Upper lobe of left lung (tissue), 6 donors: ENCODE results near the gene SAMMSON. TPM values are rescaled to one million over a fixed set of nuclear protein-coding genes. Genes with fewer than 3 reads are reported as not detected.

Experiments
- ATAC-seq, 2 donors: fragments of 200-7000 bp; cut with Tn5 transposase; one replicate each; pipeline ENCODE4 v1.9.1; 2022; ENCODE audit warnings: mild to moderate bottlenecking in 2 of 2, moderate library complexity in 2 of 2; ENCODE audit not compliant: low FRiP score in 2 of 2
- DNase-seq, 2 donors: peaks; one replicate each; pipeline ENCODE4 v3.0.0-alpha.2; 2019 to 2020
- H3K27ac ChIP-seq, 4 donors: fragments of 200-600 bp; sonication (generic); one replicate each; pipeline ENCODE4 v1.5.1; 2016 to 2019
- H3K27me3 ChIP-seq, 4 donors: fragments of 200-600 bp; sonication (generic); one replicate each; pipeline ENCODE4 v1.5.1; 2017 to 2019
- H3K36me3 ChIP-seq, 4 donors: fragments of 200-600 bp; sonication (generic); one replicate each; pipeline ENCODE4 v1.5.1; 2016 to 2019
- H3K4me1 ChIP-seq, 4 donors: fragments of 200-600 bp; sonication (generic); one replicate each; pipeline ENCODE4 v1.5.1; 2018 to 2019
- H3K4me3 ChIP-seq, 4 donors: fragments of 200-600 bp; sonication (generic); one replicate each; pipeline ENCODE4 v1.5.1; 2017 to 2019; ENCODE audit warnings: mild to moderate bottlenecking in 2 of 4, moderate library complexity in 1 of 4
- H3K9me3 ChIP-seq, 4 donors: fragments of 200-600 bp; sonication (generic); one replicate each; pipeline ENCODE4 v1.5.1; 2018 to 2019
- EP300 ChIP-seq, 4 donors: sonication (generic); formaldehyde crosslinking; IDR thresholded peaks; one replicate each; pipeline ENCODE4 v1.5.1; 2017; ENCODE audit warnings: antibody characterized with exemption in 4 of 4, control low read depth in 2 of 4
- POLR2A ChIP-seq, 4 donors: fragments of 450-650 bp; IDR thresholded peaks; one replicate each; pipeline ENCODE4 v1.5.1; 2016 to 2017; ENCODE audit warnings: antibody characterized with exemption in 4 of 4, mild to moderate bottlenecking in 2 of 4
- POLR2AphosphoS5 ChIP-seq, 2 donors: sonication (generic); formaldehyde crosslinking; IDR thresholded peaks; one replicate each; pipeline ENCODE4 v1.5.1; 2017; ENCODE audit warnings: antibody characterized with exemption in 2 of 2
- WGBS, 2 donors: methylation state at CpG; one replicate each; pipeline ENCODE4 v1.1.5; 2017 to 2018; 5-methylcytosine and 5-hydroxymethylcytosine counted together
- total RNA-seq, 6 donors: library from RNA; depleted of rRNA in 4 of 6; stranded (reverse); fragments of >200 nt in 4 of 6; gene quantifications; one replicate each; pipeline versions ENCODE4 v1.1.0 to v1.2.1, GENCODE V29; 2016 to 2021
- TF ChIP-seq, protein P1 (sequence below), 6 experiments: fragments of 450-650 bp in 4 of 6; fragments of 200-600 bp in 2 of 6; sonication (generic) in 2 of 6; IDR thresholded peaks; one replicate each; pipeline ENCODE4 v1.5.1; 2016 to 2019; ENCODE audit warnings: antibody characterized with exemption in 6 of 6
- donor health status: DM: no; HTN: no; CAD: no; lungs with moderate emphysema.
- donor health status: DM: no; HTN: yes; CAD: no; lungs with severe emphysema.

SAMMSON gene
- under 1 TPM in 1 of 6 donors, not detected in 5; 0.30 TPM for total RNA-seq

DNA sequence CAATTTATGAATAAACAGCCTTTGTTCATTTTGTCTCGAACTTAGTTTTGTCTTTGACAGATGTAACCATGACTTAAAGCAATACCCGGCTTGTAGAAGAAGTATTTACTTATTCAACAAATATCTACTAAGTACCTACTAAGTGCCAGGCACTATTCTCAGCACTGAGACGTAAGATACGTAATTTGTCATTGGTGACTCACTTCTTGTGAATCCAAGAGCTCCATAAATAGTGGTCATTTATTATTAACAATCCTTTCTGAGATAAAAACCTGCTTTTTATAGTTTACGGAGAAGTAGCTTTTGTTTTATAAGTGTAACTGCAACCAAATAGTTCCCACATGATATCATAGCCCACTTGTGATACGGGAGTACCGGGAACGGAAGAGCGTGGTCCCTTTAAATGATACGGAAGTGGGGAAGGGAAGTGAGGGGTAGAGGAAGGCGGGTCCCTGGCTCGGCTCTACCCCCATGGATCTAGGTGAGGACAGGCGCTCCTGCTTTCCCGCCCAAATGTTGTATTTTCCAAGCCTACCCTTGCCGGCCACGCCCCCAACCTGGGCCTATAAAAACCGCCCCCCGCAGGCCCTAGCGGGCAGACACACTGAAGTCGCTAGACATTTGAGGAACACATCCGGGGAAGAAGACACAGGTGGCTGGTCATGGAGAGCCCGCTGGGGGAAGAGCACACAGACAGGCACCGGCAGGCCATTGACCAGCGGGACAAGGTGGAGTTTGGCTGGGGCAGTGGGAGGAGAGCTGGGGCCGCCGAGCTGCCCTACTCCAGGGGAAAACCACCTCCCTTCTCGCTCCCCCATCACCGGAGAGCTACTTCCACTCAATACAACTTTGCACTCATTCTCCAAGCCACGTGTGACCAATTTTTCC, at the start of gene SAMMSON:
TSS of gene SAMMSON (plus strand) at position 594 of the 888 bp plus-strand sequence.
- no peak within 1 kb of the TSS for H3K27ac ChIP-seq
- peak within 1 kb of the TSS in 2 of 4 donors; percentile 21 to 24 for H3K4me3 ChIP-seq
- DNase-seq: peak in 1 of 2 donors; percentile 54
- no peaks in the 10 kb centered on the region for H3K9me3 ChIP-seq
- peak; percentile 26 to 53 for ATAC-seq
- no peak for TF ChIP-seq EP300 (IDR thresholded peaks at IDR 0.05)
- no peak for TF ChIP-seq POLR2AphosphoS5 (IDR thresholded peaks at IDR 0.05)
- TF ChIP-seq, protein P1, sequence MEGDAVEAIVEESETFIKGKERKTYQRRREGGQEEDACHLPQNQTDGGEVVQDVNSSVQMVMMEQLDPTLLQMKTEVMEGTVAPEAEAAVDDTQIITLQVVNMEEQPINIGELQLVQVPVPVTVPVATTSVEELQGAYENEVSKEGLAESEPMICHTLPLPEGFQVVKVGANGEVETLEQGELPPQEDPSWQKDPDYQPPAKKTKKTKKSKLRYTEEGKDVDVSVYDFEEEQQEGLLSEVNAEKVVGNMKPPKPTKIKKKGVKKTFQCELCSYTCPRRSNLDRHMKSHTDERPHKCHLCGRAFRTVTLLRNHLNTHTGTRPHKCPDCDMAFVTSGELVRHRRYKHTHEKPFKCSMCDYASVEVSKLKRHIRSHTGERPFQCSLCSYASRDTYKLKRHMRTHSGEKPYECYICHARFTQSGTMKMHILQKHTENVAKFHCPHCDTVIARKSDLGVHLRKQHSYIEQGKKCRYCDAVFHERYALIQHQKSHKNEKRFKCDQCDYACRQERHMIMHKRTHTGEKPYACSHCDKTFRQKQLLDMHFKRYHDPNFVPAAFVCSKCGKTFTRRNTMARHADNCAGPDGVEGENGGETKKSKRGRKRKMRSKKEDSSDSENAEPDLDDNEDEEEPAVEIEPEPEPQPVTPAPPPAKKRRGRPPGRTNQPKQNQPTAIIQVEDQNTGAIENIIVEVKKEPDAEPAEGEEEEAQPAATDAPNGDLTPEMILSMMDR (IDR thresholded peaks at IDR 0.05): no peak
- TF ChIP-seq POLR2A (IDR thresholded peaks at IDR 0.05): no peak
- WGBS, 2 donors: 84 to 85% methylated on average over 29 of the region's 29 CpGs
- no peaks in the 10 kb centered on the region for H3K27me3 ChIP-seq
- peaks cover 0 to 4% (median 0%) of the 10 kb centered on the region in 4 donors for H3K4me1 ChIP-seq
- H3K36me3 ChIP-seq: no peaks in the 10 kb centered on the region

DNA sequence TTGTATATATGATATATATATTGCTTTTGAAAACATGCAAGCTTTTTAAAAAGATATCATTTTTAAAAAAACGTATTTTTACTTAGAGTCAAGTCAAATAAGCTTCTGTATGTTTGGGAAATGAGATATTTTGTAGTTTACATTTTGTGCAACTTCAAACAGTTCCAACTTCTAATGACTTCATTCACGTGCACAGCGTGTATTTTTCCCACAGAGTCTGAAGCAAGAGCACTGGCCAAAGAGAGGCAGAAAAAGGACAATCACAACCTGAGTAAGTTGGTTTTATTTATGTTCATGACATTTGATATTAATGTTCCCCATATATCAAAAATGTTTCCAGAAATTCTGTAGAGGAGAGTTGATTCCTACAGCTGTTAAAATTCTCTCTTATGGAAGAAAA, 47.9 kb upstream of the SAMMSON start:
- Histone ChIP-seq H3K4me1 (no peaks in the 10 kb centered on the region), H3K27me3 (no peaks in the 10 kb centered on the region), H3K9me3 (no peaks in the 10 kb centered on the region), H3K4me3 (no peak overlapping the region), H3K36me3 (peaks cover 0 to 14% (median 0%) of the 10 kb centered on the region in 4 donors), H3K27ac (no peak overlapping the region)
- WGBS, 2 donors: 81 to 83% methylated on average over 3 of the region's 3 CpGs
- TF ChIP-seq POLR2A (IDR thresholded peaks at IDR 0.05) (no peak), EP300 (IDR thresholded peaks at IDR 0.05) (no peak), POLR2AphosphoS5 (IDR thresholded peaks at IDR 0.05) (no peak)
- TF ChIP-seq, protein P1 (IDR thresholded peaks at IDR 0.05): no peak
- DNase-seq (no peak), ATAC-seq (no peak)

GRCh38 chr3:69959581-69959980, 40.0 kb upstream of the SAMMSON start:
- Histone ChIP-seq H3K27ac (no peak overlapping the region), H3K4me3 (no peak overlapping the region), H3K4me1 (no peaks in the 10 kb centered on the region), H3K9me3 (no peaks in the 10 kb centered on the region), H3K36me3 (peaks cover 0 to 12% (median 5%) of the 10 kb centered on the region in 4 donors), H3K27me3 (no peaks in the 10 kb centered on the region)
- DNase-seq (no peak), ATAC-seq (no peak)
- WGBS, 2 donors: 86 to 91% methylated on average over 7 of the region's 7 CpGs
- TF ChIP-seq EP300 (IDR thresholded peaks at IDR 0.05) (no peak), POLR2AphosphoS5 (IDR thresholded peaks at IDR 0.05) (no peak), POLR2A (IDR thresholded peaks at IDR 0.05) (no peak)
- TF ChIP-seq, protein P1 (IDR thresholded peaks at IDR 0.05): no peak

DNA sequence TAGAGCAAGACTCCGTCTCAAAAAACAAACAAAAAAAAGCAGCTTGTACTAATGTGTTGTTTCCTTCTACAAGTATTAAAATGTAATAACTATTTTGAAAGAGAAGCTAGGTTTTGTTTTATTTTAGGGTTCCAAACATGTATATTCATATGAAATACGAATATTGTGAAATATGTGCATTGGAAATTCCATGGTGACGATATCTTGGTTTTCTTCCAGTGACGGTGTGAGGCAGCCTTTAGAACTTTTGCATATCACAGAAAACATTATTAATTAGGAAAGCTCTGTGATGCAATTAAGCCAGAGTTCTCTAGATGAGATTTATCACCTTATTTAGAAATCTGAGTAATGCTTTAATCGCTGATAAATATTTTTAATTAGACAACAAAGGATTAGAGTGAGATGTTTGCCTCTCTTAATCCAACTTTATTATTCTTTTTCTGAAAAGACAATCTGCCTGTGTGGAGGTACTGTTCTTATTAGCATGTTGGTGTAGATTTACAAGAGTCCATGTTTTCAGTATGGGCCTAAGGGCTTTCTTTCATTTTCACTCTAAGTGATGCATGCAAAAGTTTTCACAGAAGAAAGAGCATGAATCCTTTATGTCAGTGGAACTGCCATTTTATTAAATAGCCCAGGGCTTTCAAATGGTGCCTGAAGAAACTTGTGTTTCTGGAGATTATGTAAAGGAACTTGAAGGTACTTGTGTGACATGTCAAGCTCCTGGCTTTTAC, 37.7 kb upstream of the SAMMSON start:
- 79 to 86% methylated on average over 5 of the region's 5 CpGs for WGBS, 2 donors
- ATAC-seq (no peak), DNase-seq (no peak)
- Histone ChIP-seq H3K4me1 (no peaks in the 10 kb centered on the region), H3K27ac (no peak overlapping the region), H3K9me3 (no peaks in the 10 kb centered on the region), H3K27me3 (no peaks in the 10 kb centered on the region), H3K36me3 (peaks cover 0 to 23% (median 8%) of the 10 kb centered on the region in 4 donors), H3K4me3 (no peak overlapping the region)
- TF ChIP-seq, protein P1 (IDR thresholded peaks at IDR 0.05): no peak
- TF ChIP-seq POLR2AphosphoS5 (IDR thresholded peaks at IDR 0.05) (no peak), POLR2A (IDR thresholded peaks at IDR 0.05) (no peak), EP300 (IDR thresholded peaks at IDR 0.05) (no peak)
